Stomach (tissue), 9 donors: ENCODE results near the gene SNX20. TPM values are rescaled to one million over a fixed set of nuclear protein-coding genes. Genes with fewer than 3 reads are reported as not detected.

Experiments used
- DNase-seq, 2 donors: peaks; one replicate each; pipeline versions ENCODE4 v3.0.0 to v3.0.0-alpha.2; 2013 to 2019
- H3K27ac ChIP-seq, 5 donors: fragments of 200-600 bp in 4 of 5; sonication (generic) in 4 of 5; one replicate each; pipeline ENCODE4 v1.5.1; 2013 to 2019; ENCODE audit warnings: mild to moderate bottlenecking in 1 of 5, moderate library complexity in 1 of 5
- H3K27me3 ChIP-seq, 3 donors: fragments of 200-600 bp; sonication (generic); one replicate each; pipeline ENCODE4 v1.5.1; 2017 to 2019; ENCODE audit warnings: mixed run types in 1 of 3
- H3K36me3 ChIP-seq, 4 donors: fragments of 200-600 bp; sonication (generic); 1 replicate in 3 of 4; 2 replicates in 1 of 4; pipeline ENCODE4 v1.5.1; 2016 to 2019
- H3K4me1 ChIP-seq, 4 donors: fragments of 200-600 bp; sonication (generic); one replicate each; pipeline ENCODE4 v1.5.1; 2016 to 2019
- H3K4me3 ChIP-seq, 4 donors: fragments of 200-600 bp; sonication (generic) in 3 of 4; one replicate each; pipeline ENCODE4 v1.5.1; 2016 to 2019; ENCODE audit warnings: mild to moderate bottlenecking in 1 of 4
- H3K9me3 ChIP-seq, 4 donors: fragments of 200-600 bp; sonication (generic); one replicate each; pipeline ENCODE4 v1.5.1; 2016 to 2019
- EP300 ChIP-seq: sonication (generic); formaldehyde crosslinking; IDR thresholded peaks from one replicate; pipeline ENCODE4 v1.6.1; 2017; ENCODE audit warnings: antibody characterized with exemption
- POLR2A ChIP-seq, 4 donors: fragments of 450-650 bp; IDR thresholded peaks; one replicate each; pipeline ENCODE4 v1.6.1; 2016; ENCODE audit warnings: antibody characterized with exemption in 4 of 4, control low read depth in 2 of 4, mild to moderate bottlenecking in 1 of 4, moderate library complexity in 1 of 4
- POLR2AphosphoS5 ChIP-seq, 3 donors: sonication (generic); formaldehyde crosslinking; IDR thresholded peaks; one replicate each; pipeline ENCODE4 v1.6.1; 2016; ENCODE audit warnings: antibody characterized with exemption in 3 of 3
- WGBS, 5 donors: extraction: QIAGEN DNeasy Blood & Tissue Kit in 3 of 5; methylation state at CpG; one replicate each; pipeline versions ENCODE4 v1.1.5 to v1.1.7; 2013 to 2018; 5-methylcytosine and 5-hydroxymethylcytosine counted together
- intact Hi-C: fragments of 100-400 bp; cut with DNase I; formaldehyde crosslinking; loops from one replicate; pipeline ENCODE4 v1.15.1; 2023; ENCODE audit warnings: low total_unique reads
- polyA plus RNA-seq, 3 donors: library from polyadenylated mRNA; stranded (reverse); fragments of 200-250 nt; gene quantifications; one replicate each; pipeline ENCODE4 v1.2.3, GENCODE V29; 2013
- total RNA-seq, 5 donors: library from RNA; depleted of rRNA; stranded (reverse); fragments of >200 nt; gene quantifications; one replicate each; pipeline versions ENCODE4 v1.1.0 to v1.2.3, GENCODE V29; 2014 to 2016
- TF ChIP-seq, protein P1 (sequence below), 7 experiments: fragments of 450-650 bp in 4 of 7; fragments of 200-600 bp in 3 of 7; sonication (generic) in 3 of 7; IDR thresholded peaks; one replicate each; pipeline ENCODE4 v1.5.1; 2016 to 2019; ENCODE audit warnings: antibody characterized with exemption in 7 of 7, control low read depth in 2 of 7, mild to moderate bottlenecking in 1 of 7
- donor health status: healthy with polysubstance abuse.
- donor health status: Bipolar disorder and iron deficiency.
- donor health status: healthy.

The SNX20 gene
- total and polyA plus RNA-seq, 8 donors: 0.29 to 7.4 (median 1.1) TPM; not detected in 1

DNA sequence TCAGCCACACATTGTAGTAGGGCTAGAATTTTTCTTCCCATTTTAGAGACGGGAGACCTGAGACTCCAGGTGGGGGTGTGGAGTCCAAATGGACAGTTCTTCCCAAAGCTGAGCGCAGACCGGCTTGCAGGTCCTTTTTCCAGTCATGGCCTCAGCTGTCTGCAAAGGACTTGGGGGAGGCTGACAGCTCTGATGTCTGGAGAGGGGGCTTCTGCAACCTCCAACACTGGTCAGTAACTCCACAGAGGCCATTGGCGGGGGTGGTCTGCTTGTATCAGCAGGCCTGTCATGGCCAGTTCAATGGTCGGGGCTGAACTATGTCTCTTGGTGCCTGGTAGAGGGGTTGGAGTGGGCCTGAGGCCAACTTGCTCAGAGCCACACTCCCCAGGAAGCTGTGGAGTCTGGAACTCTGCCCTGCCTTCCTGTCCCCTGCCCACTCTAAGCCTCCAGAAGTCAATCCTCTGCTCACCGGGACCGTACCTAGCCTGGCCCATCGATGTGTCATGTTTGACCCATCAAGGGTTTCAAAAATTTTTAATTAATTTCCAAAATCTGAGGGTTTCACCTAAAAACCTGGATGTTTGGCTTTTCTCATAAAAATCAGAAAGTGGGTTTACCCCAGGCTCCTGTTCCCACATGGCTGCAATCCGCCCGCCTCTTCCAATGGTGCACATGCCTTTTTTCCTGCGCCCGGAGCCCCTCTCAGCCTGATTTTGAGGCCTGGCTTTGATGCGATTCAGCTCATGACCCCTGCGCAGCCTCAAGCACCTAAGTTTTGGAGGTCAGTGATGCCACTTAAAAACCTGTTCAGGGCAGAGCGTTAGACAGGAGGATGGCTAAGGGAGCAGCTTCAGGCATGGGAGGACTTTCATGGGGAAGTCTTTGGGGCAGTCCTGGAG lies 39.9 kb downstream of the SNX20 start:
- 84 to 89% (median 84%) methylated on average over 15 of the region's 15 CpGs for WGBS, 5 donors
- peaks cover 0 to 6% (median 0%) of the 10 kb centered on the region in 4 donors for H3K4me1 ChIP-seq
- H3K27ac ChIP-seq: no peak overlapping the region
- H3K9me3 ChIP-seq: no peaks in the 10 kb centered on the region
- intact Hi-C loops: no loop called here
- no peaks in the 10 kb centered on the region for H3K27me3 ChIP-seq
- no peak overlapping the region for H3K4me3 ChIP-seq
- no peak for TF ChIP-seq POLR2A (IDR thresholded peaks at IDR 0.05)
- TF ChIP-seq POLR2AphosphoS5 (IDR thresholded peaks at IDR 0.05): no peak
- TF ChIP-seq EP300: no peak
- TF ChIP-seq, protein P1, sequence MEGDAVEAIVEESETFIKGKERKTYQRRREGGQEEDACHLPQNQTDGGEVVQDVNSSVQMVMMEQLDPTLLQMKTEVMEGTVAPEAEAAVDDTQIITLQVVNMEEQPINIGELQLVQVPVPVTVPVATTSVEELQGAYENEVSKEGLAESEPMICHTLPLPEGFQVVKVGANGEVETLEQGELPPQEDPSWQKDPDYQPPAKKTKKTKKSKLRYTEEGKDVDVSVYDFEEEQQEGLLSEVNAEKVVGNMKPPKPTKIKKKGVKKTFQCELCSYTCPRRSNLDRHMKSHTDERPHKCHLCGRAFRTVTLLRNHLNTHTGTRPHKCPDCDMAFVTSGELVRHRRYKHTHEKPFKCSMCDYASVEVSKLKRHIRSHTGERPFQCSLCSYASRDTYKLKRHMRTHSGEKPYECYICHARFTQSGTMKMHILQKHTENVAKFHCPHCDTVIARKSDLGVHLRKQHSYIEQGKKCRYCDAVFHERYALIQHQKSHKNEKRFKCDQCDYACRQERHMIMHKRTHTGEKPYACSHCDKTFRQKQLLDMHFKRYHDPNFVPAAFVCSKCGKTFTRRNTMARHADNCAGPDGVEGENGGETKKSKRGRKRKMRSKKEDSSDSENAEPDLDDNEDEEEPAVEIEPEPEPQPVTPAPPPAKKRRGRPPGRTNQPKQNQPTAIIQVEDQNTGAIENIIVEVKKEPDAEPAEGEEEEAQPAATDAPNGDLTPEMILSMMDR (IDR thresholded peaks at IDR 0.05): no peak
- no peak for DNase-seq
- peaks cover 0 to 6% (median 0%) of the 10 kb centered on the region in 4 donors for H3K36me3 ChIP-seq

DNA sequence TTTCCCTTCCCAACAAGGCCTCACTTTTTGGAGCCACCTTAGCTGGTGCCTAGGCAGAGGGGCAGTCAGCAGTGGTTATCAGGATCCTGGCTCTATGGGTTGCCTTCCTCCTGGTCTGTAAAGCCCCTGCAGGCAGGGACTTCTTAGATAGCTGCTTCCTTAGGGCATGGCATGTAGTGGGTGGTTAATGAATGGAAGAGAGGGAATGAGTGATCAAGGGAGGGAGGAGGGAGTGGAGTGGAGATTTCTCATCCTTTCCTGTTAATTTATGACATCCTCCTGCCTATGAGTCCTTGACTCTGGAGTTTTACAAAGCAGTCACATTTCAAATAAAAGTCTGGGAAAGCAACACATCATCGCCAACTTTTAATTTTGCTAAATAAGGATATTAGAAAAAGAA lies 40.7 kb downstream of the SNX20 start:
- intact Hi-C loops: no loop called here
- WGBS, 5 donors: 93 to 100% (median 95%) methylated on average over 1 of the region's 1 CpG
- no peak overlapping the region for H3K4me3 ChIP-seq
- peaks cover 0 to 6% (median 0%) of the 10 kb centered on the region in 4 donors for H3K4me1 ChIP-seq
- no peaks in the 10 kb centered on the region for H3K9me3 ChIP-seq
- TF ChIP-seq POLR2AphosphoS5 (IDR thresholded peaks at IDR 0.05) (no peak), EP300 (no peak), POLR2A (IDR thresholded peaks at IDR 0.05) (no peak)
- TF ChIP-seq, protein P1 (IDR thresholded peaks at IDR 0.05): no peak
- no peak overlapping the region for H3K27ac ChIP-seq
- H3K36me3 ChIP-seq: peaks cover 0 to 6% (median 0%) of the 10 kb centered on the region in 4 donors
- DNase-seq: no peak
- H3K27me3 ChIP-seq: no peaks in the 10 kb centered on the region

DNA sequence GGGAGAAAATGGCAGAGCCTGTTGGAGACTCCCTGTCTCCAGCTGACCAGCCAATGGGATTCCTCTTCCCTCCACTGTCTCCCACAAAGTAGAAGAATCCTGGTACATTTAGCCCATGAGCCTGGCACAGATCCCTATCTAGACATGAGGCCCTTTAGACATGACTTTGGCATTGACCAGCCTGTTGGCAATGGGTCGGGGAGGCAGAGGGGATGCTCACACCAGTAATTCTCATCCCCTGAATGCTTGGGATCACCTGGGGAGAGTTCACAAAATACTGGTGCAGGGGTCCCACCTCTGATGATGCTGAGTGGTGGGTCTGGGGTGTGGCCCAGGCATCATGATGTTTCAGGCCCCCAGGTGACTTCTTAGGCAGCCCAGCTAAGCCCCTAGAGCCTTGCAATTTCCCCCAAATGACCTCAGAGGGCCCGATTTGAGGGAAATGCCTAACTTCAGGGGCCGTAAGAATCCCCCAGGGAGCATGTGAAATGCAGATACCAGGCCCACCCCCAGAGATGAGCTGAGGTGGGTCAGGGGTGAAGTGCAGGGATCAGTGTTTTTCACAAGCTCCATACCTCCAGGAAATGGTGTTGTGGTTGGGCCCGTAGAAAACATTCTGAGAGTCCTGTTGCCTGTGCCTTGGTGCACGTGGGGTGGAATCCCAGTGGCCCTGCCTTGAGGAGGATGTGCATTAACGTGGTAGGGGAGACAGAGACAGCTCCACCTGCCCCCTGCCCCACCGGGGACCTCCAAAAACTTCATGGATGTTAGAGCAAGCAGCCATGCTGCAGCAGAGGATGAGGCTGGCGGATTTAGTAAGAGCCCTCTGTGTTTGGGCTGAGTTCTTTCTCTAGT lies 42.1 kb downstream of the SNX20 start:
- Histone ChIP-seq H3K27me3 (no peaks in the 10 kb centered on the region), H3K9me3 (no peaks in the 10 kb centered on the region), H3K36me3 (peaks cover 0 to 13% (median 0%) of the 10 kb centered on the region in 4 donors), H3K4me1 (no peaks in the 10 kb centered on the region), H3K27ac (no peak overlapping the region), H3K4me3 (no peak overlapping the region)
- intact Hi-C loops: no loop called here
- TF ChIP-seq POLR2AphosphoS5 (IDR thresholded peaks at IDR 0.05) (no peak), POLR2A (IDR thresholded peaks at IDR 0.05) (no peak), EP300 (no peak)
- TF ChIP-seq, protein P1 (IDR thresholded peaks at IDR 0.05): no peak
- WGBS, 5 donors: 75 to 85% (median 77%) methylated on average over 8 of the region's 8 CpGs
- DNase-seq: no peak
